Panc1 (cell line): ENCODE measurements around the gene RANBP17. TPM values are rescaled to one million over a fixed set of nuclear protein-coding genes. Genes with fewer than 3 reads are reported as not detected.

Source experiments
- ATAC-seq: fragments of 200-7000 bp; cut with Tn5 transposase; 2 replicates; pipeline ENCODE4 v1.9.1; 2020; ENCODE audit warnings: mild to moderate bottlenecking, moderate library complexity
- BruUV-seq: library from RNA; stranded (reverse); fragments of 400-500 nt; replicated peaks from 2 replicates; lab custom pipeline; 2021; lab: Mats Ljungman, UMichigan
- CTCF ChIA-PET: fragments of 300-600 bp; sonication (Branson Sonifier 250); formaldehyde crosslinking; loops from one replicate; lab custom pipeline; 2022; ENCODE audit warnings: antibody characterized with exemption; lab: Charles Lee
- POLR2A ChIA-PET: fragments of 300-600 bp; sonication (Branson Sonifier 250); formaldehyde crosslinking; loops from one replicate; lab custom pipeline; 2022; ENCODE audit warnings: antibody characterized with exemption; lab: Charles Lee
- DNase-seq: peaks from one replicate; pipeline ENCODE4 v3.0.0-alpha.2; 2010; ENCODE audit warnings: low read depth, low spot score
- H3K27ac ChIP-seq: 2 replicates; pipeline ENCODE4 v1.5.1; 2011; ENCODE audit warnings: mild to moderate bottlenecking, low read length, inconsistent platforms
- H3K27me3 ChIP-seq: fragments of 200-500 bp; sonication (Bioruptor generic); 2 replicates; pipeline ENCODE4 v1.6.0; 2014; ENCODE audit warnings: low read length, inconsistent platforms; ENCODE audit not compliant: control insufficient read depth, insufficient read depth
- H3K36me3 ChIP-seq: fragments of 200-500 bp; sonication (Bioruptor generic); 2 replicates; pipeline ENCODE4 v1.5.1; 2014; ENCODE audit warnings: inconsistent platforms, mild to moderate bottlenecking, low read length, moderate library complexity; ENCODE audit not compliant: control insufficient read depth, insufficient read depth
- H3K4me1 ChIP-seq: 2 replicates; pipeline ENCODE4 v1.5.1; 2011; ENCODE audit warnings: inconsistent platforms, mild to moderate bottlenecking, low read length, moderate library complexity; ENCODE audit not compliant: control insufficient read depth, insufficient read depth
- H3K4me3 ChIP-seq, 2 experiments: 2 replicates each; pipeline ENCODE4 v1.5.1; 2011 to 2012; ENCODE audit warnings: low read depth in 2 of 2, low read length in 2 of 2, mild to moderate bottlenecking in 2 of 2, inconsistent platforms in 1 of 2, moderate library complexity in 1 of 2
- H3K9me3 ChIP-seq: fragments of 200-500 bp; sonication (Bioruptor generic); 2 replicates; pipeline ENCODE4 v1.5.1; 2014; ENCODE audit warnings: low read depth, mild to moderate bottlenecking, inconsistent platforms, low read length, moderate library complexity; ENCODE audit not compliant: control insufficient read depth, insufficient read depth
- POLR2AphosphoS5 ChIP-seq: IDR thresholded peaks from 2 replicates; pipeline ENCODE4 v1.6.1; 2012; ENCODE audit warnings: mild to moderate bottlenecking, low read depth, low read length, moderate library complexity
- REST ChIP-seq, 2 experiments: IDR thresholded peaks; 2 replicates each; pipeline ENCODE4 v1.6.1; 2011 to 2012; ENCODE audit warnings: low read depth in 2 of 2, control low read depth in 1 of 2, low read length in 1 of 2, mild to moderate bottlenecking in 1 of 2, moderate library complexity in 1 of 2; ENCODE audit not compliant: insufficient read depth in 1 of 2
- SIN3A ChIP-seq: IDR thresholded peaks from 2 replicates; pipeline ENCODE4 v1.6.1; 2012; ENCODE audit warnings: low read depth, mild to moderate bottlenecking, low read length, moderate library complexity, borderline replicate concordance; ENCODE audit not compliant: insufficient read depth
- TCF7L2 ChIP-seq: IDR thresholded peaks from 2 replicates; pipeline ENCODE4 v1.6.1; 2011; ENCODE audit warnings: mild to moderate bottlenecking, low read depth, low read length, inconsistent platforms
- in situ Hi-C: cut with HindIII; loops from 2 replicates; pipeline ENCODE4 v1.10.0; 2016; ENCODE audit warnings: low sequenced_read_pairs, low pct_unique_long_range_greater_than_20kb
- intact Hi-C: fragments of 100-400 bp; cut with micrococcal nuclease; formaldehyde crosslinking; loops from one replicate; pipeline ENCODE4 v1.10.0; 2022; ENCODE audit not compliant: unreplicated experiment
- total RNA-seq: library from RNA; stranded (reverse); gene quantifications from one replicate; pipeline ENCODE4 v1.2.1, GENCODE V29; 2021; ENCODE audit not compliant: unreplicated experiment
- TF ChIP-seq, protein P1 (sequence below): fragments of 450-650 bp; IDR thresholded peaks from 2 replicates; pipeline ENCODE4 v1.5.1; 2017; ENCODE audit warnings: mild to moderate bottlenecking

RANBP17 gene
- total RNA-seq, 1 experiment from 2014 or later: not detected

DNA sequence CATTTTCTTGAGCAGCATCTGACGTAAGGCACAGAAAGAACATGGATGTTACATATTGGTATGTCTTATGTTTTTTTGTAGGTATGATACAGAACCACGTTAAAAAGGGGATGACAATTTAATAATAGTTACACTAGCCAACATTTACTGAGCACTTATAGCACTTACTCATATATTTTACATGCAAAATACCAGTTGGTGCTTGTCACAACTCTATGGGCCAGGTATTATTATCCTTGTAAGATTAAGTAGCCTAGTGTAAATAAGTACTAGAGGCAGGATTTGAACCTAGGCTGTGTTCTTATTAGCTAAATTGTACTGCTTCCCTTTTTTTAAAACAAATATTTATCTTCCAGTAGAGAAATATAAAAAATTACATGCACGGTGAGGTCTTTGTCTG is 83.5 kb downstream of the RANBP17 start:
- Histone ChIP-seq H3K4me1 (no peaks in the 10 kb centered on the region), H3K9me3 (no peaks in the 10 kb centered on the region), H3K36me3 (no peaks in the 10 kb centered on the region; the same call in 1 of the 2 replicates), H3K4me3 (no peak overlapping the region), H3K27me3 (no peaks in the 10 kb centered on the region; the same call in 1 of the 2 replicates), H3K27ac (no peak overlapping the region)
- in situ Hi-C loops: no loop called here
- BruUV-seq: no TSS peak
- DNase-seq: no peak
- TF ChIP-seq POLR2AphosphoS5: no peak
- TF ChIP-seq TCF7L2: no peak
- TF ChIP-seq, protein P1, sequence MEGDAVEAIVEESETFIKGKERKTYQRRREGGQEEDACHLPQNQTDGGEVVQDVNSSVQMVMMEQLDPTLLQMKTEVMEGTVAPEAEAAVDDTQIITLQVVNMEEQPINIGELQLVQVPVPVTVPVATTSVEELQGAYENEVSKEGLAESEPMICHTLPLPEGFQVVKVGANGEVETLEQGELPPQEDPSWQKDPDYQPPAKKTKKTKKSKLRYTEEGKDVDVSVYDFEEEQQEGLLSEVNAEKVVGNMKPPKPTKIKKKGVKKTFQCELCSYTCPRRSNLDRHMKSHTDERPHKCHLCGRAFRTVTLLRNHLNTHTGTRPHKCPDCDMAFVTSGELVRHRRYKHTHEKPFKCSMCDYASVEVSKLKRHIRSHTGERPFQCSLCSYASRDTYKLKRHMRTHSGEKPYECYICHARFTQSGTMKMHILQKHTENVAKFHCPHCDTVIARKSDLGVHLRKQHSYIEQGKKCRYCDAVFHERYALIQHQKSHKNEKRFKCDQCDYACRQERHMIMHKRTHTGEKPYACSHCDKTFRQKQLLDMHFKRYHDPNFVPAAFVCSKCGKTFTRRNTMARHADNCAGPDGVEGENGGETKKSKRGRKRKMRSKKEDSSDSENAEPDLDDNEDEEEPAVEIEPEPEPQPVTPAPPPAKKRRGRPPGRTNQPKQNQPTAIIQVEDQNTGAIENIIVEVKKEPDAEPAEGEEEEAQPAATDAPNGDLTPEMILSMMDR: no peak
- no peak for TF ChIP-seq SIN3A
- TF ChIP-seq REST (IDR thresholded peaks at IDR 0.05; ENCODE audit: insufficient read depth in 1 of 2, low read depth in 2 of 2, low read length in 1 of 2): no peak
- intact Hi-C loops: no loop called here
- ChIA-PET POLR2A (no interaction called here), CTCF (no interaction called here)
- ATAC-seq: no peak

DNA sequence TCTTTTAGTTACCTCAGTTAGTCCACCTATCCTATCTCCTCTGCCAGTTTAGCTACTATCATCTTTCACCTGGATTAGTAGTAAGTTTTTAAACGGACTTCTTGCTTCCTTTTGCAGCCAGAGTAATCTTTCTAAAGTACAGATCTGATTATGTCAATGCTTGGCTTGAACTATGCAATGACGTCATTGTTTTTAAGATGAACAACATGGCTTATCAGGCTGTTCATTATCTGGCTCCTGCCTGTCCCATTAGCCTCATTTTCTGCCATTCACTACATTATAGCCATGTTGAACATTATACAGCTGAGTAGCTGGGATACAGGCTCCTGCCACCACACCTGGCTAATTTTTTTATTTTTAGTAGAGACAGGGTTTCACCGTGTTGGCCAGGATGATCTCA is 98.7 kb downstream of the RANBP17 start:
- ChIA-PET POLR2A (no interaction called here), CTCF (no interaction called here)
- Histone ChIP-seq H3K4me3 (no peak overlapping the region), H3K9me3 (no peaks in the 10 kb centered on the region), H3K36me3 (no peaks in the 10 kb centered on the region), H3K4me1 (no peaks in the 10 kb centered on the region), H3K27me3 (no peaks in the 10 kb centered on the region), H3K27ac (no peak overlapping the region)
- ATAC-seq (no peak), DNase-seq (no peak)
- no TSS peak for BruUV-seq
- in situ Hi-C loops (no loop called here), intact Hi-C loops (no loop called here)
- TF ChIP-seq POLR2AphosphoS5: no peak
- TF ChIP-seq TCF7L2: no peak
- TF ChIP-seq REST (IDR thresholded peaks at IDR 0.05; ENCODE audit: insufficient read depth in 1 of 2, low read depth in 2 of 2, low read length in 1 of 2): no peak
- TF ChIP-seq, protein P1: no peak
- TF ChIP-seq SIN3A: no peak
